Endodermal cell (in vitro differentiated cells): ENCODE data around the gene RPS4Y1. TPM values are rescaled to one million over a fixed set of nuclear protein-coding genes. Genes with fewer than 3 reads are reported as not detected.
"Not testable (repeated sequence)": the region's sequence is repeated elsewhere in the genome, so short reads cannot be mapped to it uniquely, and the experiment has no call there.

Experiments
- DNase-seq: peaks from one replicate; pipeline ENCODE4 v3.0.0-alpha.2; 2017
- H3K27ac ChIP-seq: 2 replicates; pipeline ENCODE4 v1.5.1; 2013; ENCODE audit warnings: mild to moderate bottlenecking, low read depth, low read length, moderate library complexity
- H3K27me3 ChIP-seq: 2 replicates; pipeline ENCODE4 v1.6.1; 2013; ENCODE audit warnings: mild to moderate bottlenecking, low read length, moderate library complexity; ENCODE audit not compliant: insufficient read depth, control insufficient read depth, poor library complexity, severe bottlenecking
- H3K36me3 ChIP-seq: 2 replicates; pipeline ENCODE4 v1.7.0; 2013; ENCODE audit warnings: mild to moderate bottlenecking, low read length, moderate library complexity; ENCODE audit not compliant: control insufficient read depth, insufficient read depth
- H3K4me1 ChIP-seq: one replicate; pipeline ENCODE4 v1.7.0; 2013; ENCODE audit warnings: low read length; ENCODE audit not compliant: control insufficient read depth, insufficient read depth
- H3K4me3 ChIP-seq: 2 replicates; pipeline ENCODE4 v1.5.1; 2013; ENCODE audit warnings: mild to moderate bottlenecking, low read length, moderate library complexity
- H3K9ac ChIP-seq: 2 replicates; pipeline ENCODE4 v1.6.1; 2013; ENCODE audit warnings: mild to moderate bottlenecking, low read length, moderate library complexity; ENCODE audit not compliant: poor library complexity, severe bottlenecking; ENCODE audit errors: extremely low read depth
- H3K9me3 ChIP-seq: 2 replicates; pipeline ENCODE4 v1.6.1; 2013; ENCODE audit warnings: mild to moderate bottlenecking, low read length, moderate library complexity; ENCODE audit not compliant: control insufficient read depth
- H3K27ac Mint-ChIP-seq: 2 replicates; pipeline ENCODE4 v1.8.0; 2020; ENCODE audit warnings: mixed read lengths
- H3K27me3 Mint-ChIP-seq: 2 replicates; pipeline ENCODE4 v1.8.0; 2021; ENCODE audit warnings: mild to moderate bottlenecking, mixed read lengths; ENCODE audit not compliant: insufficient read depth
- H3K36me3 Mint-ChIP-seq: 2 replicates; pipeline ENCODE4 v1.8.0; 2020; ENCODE audit warnings: low read depth, mixed read lengths
- H3K4me1 Mint-ChIP-seq: 2 replicates; pipeline ENCODE4 v1.8.0; 2020; ENCODE audit warnings: mixed read lengths
- H3K4me3 Mint-ChIP-seq: 2 replicates; pipeline ENCODE4 v1.8.0; 2020; ENCODE audit warnings: mild to moderate bottlenecking, moderate library complexity, mixed read lengths
- H3K9me3 Mint-ChIP-seq: 2 replicates; pipeline ENCODE4 v1.8.0; 2020; ENCODE audit warnings: mild to moderate bottlenecking, mixed read lengths
- CTCF ChIP-seq: fragments of 200-600 bp; sonication (generic); conservative IDR thresholded peaks from 2 replicates; pipeline ENCODE4 v1.5.0; 2021; ENCODE audit warnings: antibody characterized with exemption, mild to moderate bottlenecking
- WGBS, 2 experiments: methylation state at CpG; one replicate each; pipeline versions ENCODE4 v1.1.5 to v1.1.7; 2013; ENCODE audit warnings: missing lambda C conversion rate in 2 of 2, mixed read lengths in 1 of 2; ENCODE audit not compliant: insufficient coverage in 1 of 2, insufficient read length in 1 of 2; 5-methylcytosine and 5-hydroxymethylcytosine counted together
- total RNA-seq, 2 donors: library from RNA; stranded (reverse); fragmentation: NEBNext Ultra II Directional in 1 of 2; extraction: Animal tissue kit (Norgen Biotek cat#: 25700) in 1 of 2; gene quantifications; 2 replicates in 1 of 2; 3 replicates in 1 of 2; pipeline ENCODE4 v1.2.1, GENCODE V29; 2021

The RPS4Y1 gene
- total RNA-seq, 2 donors from 2014 or later: 348 TPM; not detected in 1

- H3K4me1 Mint-ChIP-seq: no peaks in the 10 kb centered on the region
- H3K27ac Mint-ChIP-seq: no peak overlapping the region
- no peaks in the 10 kb centered on the region for H3K36me3 ChIP-seq
- no peak overlapping the region for H3K4me3 ChIP-seq
- H3K27me3 ChIP-seq: no peaks in the 10 kb centered on the region
- no peak for DNase-seq
- no peak for TF ChIP-seq CTCF
- H3K36me3 Mint-ChIP-seq: no peaks in the 10 kb centered on the region
- 67 to 72% methylated on average over 2 of the region's 2 CpGs for WGBS, 2 experiments
- H3K9me3 Mint-ChIP-seq: no peaks in the 10 kb centered on the region
- no peak overlapping the region for H3K9ac ChIP-seq
- H3K27me3 Mint-ChIP-seq: no peaks in the 10 kb centered on the region
- no peak overlapping the region for H3K27ac ChIP-seq
- no peaks in the 10 kb centered on the region for H3K4me1 ChIP-seq
- no peak overlapping the region for H3K4me3 Mint-ChIP-seq
- no peaks in the 10 kb centered on the region for H3K9me3 ChIP-seq
Measured at GRCh38 chrY:2800246-2800645, 41.2 kb upstream of the RPS4Y1 start.

- H3K27ac Mint-ChIP-seq: not testable (repeated sequence)
Measured at GRCh38 chrY:2817146-2817896, 24.1 kb upstream of the RPS4Y1 start.

GRCh38 chrY:2824471-2824870 is 16.9 kb upstream of the RPS4Y1 start:
- Histone ChIP-seq H3K36me3 (no peaks in the 10 kb centered on the region), H3K9me3 (no peaks in the 10 kb centered on the region), H3K27me3 (no peaks in the 10 kb centered on the region), H3K9ac (no peak overlapping the region), H3K4me3 (no peak overlapping the region), H3K4me1 (no peaks in the 10 kb centered on the region), H3K27ac (no peak overlapping the region)
- DNase-seq: no peak
- 83 to 100% methylated on average over 1 to 3 of the region's 3 CpGs for WGBS, 2 experiments
- H3K27ac Mint-ChIP-seq: no peak overlapping the region
- no peaks in the 10 kb centered on the region for H3K9me3 Mint-ChIP-seq
- no peaks in the 10 kb centered on the region for H3K27me3 Mint-ChIP-seq
- H3K4me3 Mint-ChIP-seq: no peak overlapping the region
- no peaks in the 10 kb centered on the region for H3K4me1 Mint-ChIP-seq
- H3K36me3 Mint-ChIP-seq: no peaks in the 10 kb centered on the region
- TF ChIP-seq CTCF: no peak

More at GRCh38 chrY:2817146-2817896, 24.1 kb upstream of the RPS4Y1 start:
- H3K27me3 Mint-ChIP-seq, H3K4me3 ChIP-seq, DNase-seq, H3K4me1 Mint-ChIP-seq, H3K27me3 ChIP-seq, H3K9me3 ChIP-seq, H3K9me3 Mint-ChIP-seq, H3K36me3 ChIP-seq, H3K9ac ChIP-seq, H3K27ac ChIP-seq, H3K36me3 Mint-ChIP-seq, H3K4me1 ChIP-seq, H3K4me3 Mint-ChIP-seq: not testable (repeated sequence)
- 99 to 100% methylated on average over 5 to 10 of the region's 10 CpGs for WGBS, 2 experiments
